GM10248 (cell line): ENCODE results near the gene PLA2G3.

ENCODE experiments used
- CTCF ChIA-PET: fragments of 300-600 bp; sonication (Branson Sonifier 250); formaldehyde crosslinking; extraction: SDS; loops from one replicate; lab custom pipeline; 2021; ENCODE audit warnings: antibody characterized with exemption; lab: Yijun Ruan, JAX
- POLR2A ChIA-PET: fragments of 350-650 bp; sonication (Branson Sonifier 250); formaldehyde crosslinking; extraction: SDS; loops from one replicate; lab custom pipeline; 2020; ENCODE audit warnings: antibody characterized with exemption; lab: Yijun Ruan, JAX
- DNase-seq: peaks from one replicate; pipeline ENCODE4 v3.0.0; 2012; ENCODE audit errors: extremely low spot score
- CTCF ChIP-seq: IDR thresholded peaks from 2 replicates; pipeline ENCODE4 v1.5.1; 2012; ENCODE audit warnings: mild to moderate bottlenecking, low read depth; ENCODE audit errors: extremely low read depth, missing control alignments, control extremely low read depth

PLA2G3 gene

GRCh38 chr22:31093086-31093850 lies 47.0 kb downstream of the PLA2G3 start:
- ChIA-PET CTCF (interaction anchor here (1.0 to 1.8 kb wide), 5 partner anchors 8 to 193 kb away, joined by 3 to 12 read pairs (median 5); no protein-coding TSS in a partner anchor), POLR2A (no interaction called here)
- TF ChIP-seq CTCF, result no peak
- no peak for DNase-seq

GRCh38 chr22:31092161-31092560 lies 48.1 kb downstream of the PLA2G3 start:
- ChIA-PET POLR2A (no interaction called here), CTCF (interaction anchor here (0.8 to 1.8 kb wide), 5 partner anchors 8 to 181 kb away, joined by 3 to 5 read pairs (median 3); partner anchors contain the start of gene SELENOM)
- no peak for DNase-seq
- no peak for TF ChIP-seq CTCF

- TF ChIP-seq CTCF, result no peak
- ChIA-PET POLR2A (no interaction called here), CTCF (interaction anchor here (0.8 to 1.8 kb wide), 5 partner anchors 8 to 139 kb away, joined by 3 to 5 read pairs (median 3); partner anchors contain the start of gene SELENOM)
- DNase-seq, result no peak
These were observed 49.0 kb downstream of the PLA2G3 start for GRCh38 chr22:31091106-31091975.

GRCh38 chr22:31090217-31091085 lies 49.9 kb downstream of the PLA2G3 start:
- no peak for TF ChIP-seq CTCF
- ChIA-PET POLR2A (no interaction called here), CTCF (interaction anchor here (0.8 to 1.2 kb wide), 5 partner anchors 11 to 183 kb away, joined by 3 to 5 read pairs (median 3); no protein-coding TSS in a partner anchor)
- no peak for DNase-seq

GRCh38 chr22:31089160-31090100 lies 50.9 kb downstream of the PLA2G3 start:
- POLR2A ChIA-PET, result no interaction called here

More at GRCh38 chr22:31089160-31090100, 50.9 kb downstream of the PLA2G3 start:
- CTCF ChIA-PET, result interaction anchor here (0.8 to 2.9 kb wide), 13 partner anchors 10 to 335 kb away, joined by 3 to 12 read pairs (median 4); partner anchors contain the start of gene SELENOM
- DNase-seq, result peak; percentile 80
- TF ChIP-seq CTCF, result peak; percentile 94
